ENCODE data around the gene UNC5A.

UNC5A gene

DNA sequence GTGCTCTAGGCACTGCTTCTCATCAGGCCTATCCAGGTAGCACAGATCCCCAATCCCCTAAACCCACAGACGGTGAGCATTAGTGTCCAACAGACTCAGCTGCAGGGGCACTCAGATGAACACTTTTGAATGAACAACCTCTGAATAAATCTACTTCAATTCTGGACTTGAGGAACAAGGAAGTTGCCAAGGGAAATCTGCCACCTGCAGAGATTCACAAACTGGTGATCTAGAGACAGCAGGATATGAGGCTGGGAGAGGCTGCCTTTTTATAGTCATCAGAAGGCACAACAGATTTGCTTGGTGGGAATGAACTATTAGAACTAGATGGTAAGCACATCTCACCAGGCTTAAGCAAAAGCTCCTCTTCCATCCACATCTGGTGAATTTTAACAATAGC is 95.8 kb downstream of the UNC5A start:
- Histone ChIP-seq H3K27me3 (replicated peaks; ENCODE audit: control insufficient read depth, insufficient read depth, low read length) (no peaks in the 10 kb centered on the region), H3K36me3 (ENCODE audit: control insufficient read depth, insufficient read depth, low read length) (peaks cover 21% of the 10 kb centered on the region), H3K4me3 (replicated peaks; ENCODE audit: low read depth, low read length) (no peak overlapping the region)
- TF ChIP-seq, protein P1, sequence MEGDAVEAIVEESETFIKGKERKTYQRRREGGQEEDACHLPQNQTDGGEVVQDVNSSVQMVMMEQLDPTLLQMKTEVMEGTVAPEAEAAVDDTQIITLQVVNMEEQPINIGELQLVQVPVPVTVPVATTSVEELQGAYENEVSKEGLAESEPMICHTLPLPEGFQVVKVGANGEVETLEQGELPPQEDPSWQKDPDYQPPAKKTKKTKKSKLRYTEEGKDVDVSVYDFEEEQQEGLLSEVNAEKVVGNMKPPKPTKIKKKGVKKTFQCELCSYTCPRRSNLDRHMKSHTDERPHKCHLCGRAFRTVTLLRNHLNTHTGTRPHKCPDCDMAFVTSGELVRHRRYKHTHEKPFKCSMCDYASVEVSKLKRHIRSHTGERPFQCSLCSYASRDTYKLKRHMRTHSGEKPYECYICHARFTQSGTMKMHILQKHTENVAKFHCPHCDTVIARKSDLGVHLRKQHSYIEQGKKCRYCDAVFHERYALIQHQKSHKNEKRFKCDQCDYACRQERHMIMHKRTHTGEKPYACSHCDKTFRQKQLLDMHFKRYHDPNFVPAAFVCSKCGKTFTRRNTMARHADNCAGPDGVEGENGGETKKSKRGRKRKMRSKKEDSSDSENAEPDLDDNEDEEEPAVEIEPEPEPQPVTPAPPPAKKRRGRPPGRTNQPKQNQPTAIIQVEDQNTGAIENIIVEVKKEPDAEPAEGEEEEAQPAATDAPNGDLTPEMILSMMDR (IDR thresholded peaks at IDR 0.05; ENCODE audit: insufficient read depth, low read length, poor library complexity, severe bottlenecking), result no peak
- DNase-seq (ENCODE audit: extremely low read depth, insufficient read length), result no peak

DNA sequence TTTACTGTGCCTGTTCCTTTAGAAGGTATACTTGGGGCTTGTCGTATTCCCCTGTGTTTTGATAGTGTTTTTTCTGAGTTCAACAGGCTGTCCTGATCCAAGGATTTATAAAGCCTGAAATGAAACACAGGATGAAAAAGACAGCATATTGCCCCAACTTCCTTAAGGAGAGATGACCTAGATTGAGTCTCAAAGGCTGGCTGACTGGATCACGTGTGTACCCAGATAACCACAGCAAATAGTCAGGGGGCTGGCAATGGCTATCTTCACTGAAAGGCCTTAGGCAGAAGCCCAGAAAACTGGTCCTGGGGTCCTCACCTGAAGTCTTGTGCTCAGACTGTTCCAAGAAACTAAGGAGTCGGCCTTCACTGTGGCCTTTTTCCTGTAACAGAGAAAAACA is 96.4 kb downstream of the UNC5A start:
- DNase-seq (ENCODE audit: extremely low read depth, insufficient read length), result no peak
- Histone ChIP-seq H3K4me3 (replicated peaks; ENCODE audit: low read depth, low read length) (no peak overlapping the region), H3K36me3 (ENCODE audit: control insufficient read depth, insufficient read depth, low read length) (peaks cover 21% of the 10 kb centered on the region), H3K27me3 (replicated peaks; ENCODE audit: control insufficient read depth, insufficient read depth, low read length) (no peaks in the 10 kb centered on the region)
- TF ChIP-seq, protein P1 (IDR thresholded peaks at IDR 0.05; ENCODE audit: insufficient read depth, low read length, poor library complexity, severe bottlenecking), result no peak

DNA sequence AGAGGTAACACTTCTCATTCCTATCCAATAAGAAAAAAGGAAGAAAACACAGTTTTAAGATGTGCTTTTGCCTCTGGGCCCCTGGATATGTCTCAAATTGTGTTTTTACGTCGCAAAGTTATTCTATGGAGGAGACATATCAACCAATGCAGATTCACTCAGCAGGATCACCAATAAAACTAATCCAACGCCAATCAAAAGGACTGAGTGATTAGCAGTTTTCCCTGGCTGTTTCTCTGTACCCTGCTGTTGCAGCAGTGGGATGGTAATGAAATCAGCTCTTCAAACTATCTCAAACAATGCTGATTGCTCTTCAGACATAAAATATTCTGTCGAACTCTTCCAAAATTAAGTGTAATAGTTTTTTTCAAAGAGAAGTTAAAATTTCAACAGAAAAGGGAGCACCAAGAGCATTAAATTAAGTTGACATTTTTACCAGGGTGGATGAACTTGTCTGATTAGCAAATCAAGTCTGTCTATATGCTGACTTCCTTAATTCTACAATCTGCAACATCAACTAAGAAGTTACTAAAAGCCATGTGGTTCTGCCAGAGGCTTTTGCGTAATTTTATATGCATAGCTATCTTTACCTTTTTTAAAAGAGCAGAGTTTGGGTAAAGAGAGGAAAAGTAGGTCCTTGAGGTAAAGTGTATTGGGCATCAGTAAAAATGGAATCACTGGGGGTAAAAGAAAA is 98.5 kb downstream of the UNC5A start:
- Histone ChIP-seq H3K27me3 (replicated peaks; ENCODE audit: control insufficient read depth, insufficient read depth, low read length) (no peaks in the 10 kb centered on the region), H3K36me3 (ENCODE audit: control insufficient read depth, insufficient read depth, low read length) (peaks cover 16% of the 10 kb centered on the region), H3K4me3 (replicated peaks; ENCODE audit: low read depth, low read length) (no peak overlapping the region)
- no peak for DNase-seq (ENCODE audit: extremely low read depth, insufficient read length)
- TF ChIP-seq, protein P1 (IDR thresholded peaks at IDR 0.05; ENCODE audit: insufficient read depth, low read length, poor library complexity, severe bottlenecking), result no peak

DNA sequence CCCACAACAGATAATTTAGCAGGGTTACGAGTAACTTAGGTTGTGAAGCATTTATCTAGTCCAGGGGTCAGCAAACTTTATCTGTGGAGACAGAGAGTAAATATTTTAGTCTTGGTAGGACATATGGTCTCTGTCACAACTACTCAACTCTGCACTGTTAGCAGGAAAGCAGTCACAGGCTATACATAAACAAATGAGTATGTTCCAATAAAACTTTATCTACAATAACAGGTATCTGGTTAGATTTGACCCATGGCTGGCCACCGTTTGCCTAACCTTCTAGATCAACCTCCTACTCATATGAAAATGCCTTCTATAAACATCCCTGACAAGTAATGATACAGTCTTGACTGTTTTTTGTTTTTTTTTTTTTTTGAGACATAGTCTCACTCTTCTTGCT is 101.8 kb downstream of the UNC5A start:
- Histone ChIP-seq H3K36me3 (ENCODE audit: control insufficient read depth, insufficient read depth, low read length) (peaks cover 5% of the 10 kb centered on the region), H3K27me3 (replicated peaks; ENCODE audit: control insufficient read depth, insufficient read depth, low read length) (no peaks in the 10 kb centered on the region), H3K4me3 (replicated peaks; ENCODE audit: low read depth, low read length) (no peak overlapping the region)
- no peak for DNase-seq (ENCODE audit: extremely low read depth, insufficient read length)
- TF ChIP-seq, protein P1 (IDR thresholded peaks at IDR 0.05; ENCODE audit: insufficient read depth, low read length, poor library complexity, severe bottlenecking), result no peak

DNA sequence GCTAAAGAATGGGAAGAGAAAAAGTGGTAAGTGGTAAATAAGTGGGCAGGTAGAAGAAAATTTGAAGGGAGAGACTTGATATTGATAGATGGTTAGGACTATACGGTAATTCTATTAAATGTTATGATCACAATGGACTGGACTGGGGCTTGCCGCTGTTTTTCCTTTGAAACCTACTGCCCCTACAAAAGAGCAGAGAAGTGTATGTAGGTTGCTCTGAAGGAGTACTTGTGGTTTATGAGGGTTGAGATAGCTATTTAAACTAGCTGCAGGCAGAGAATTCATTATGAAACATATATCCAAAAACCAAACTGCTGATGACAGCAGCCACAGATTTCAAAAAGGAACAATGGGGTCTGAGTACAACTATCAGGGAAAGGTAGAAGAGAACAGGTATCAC is 105.5 kb downstream of the UNC5A start:
- Histone ChIP-seq H3K4me3 (replicated peaks; ENCODE audit: low read depth, low read length) (no peak overlapping the region), H3K36me3 (ENCODE audit: control insufficient read depth, insufficient read depth, low read length) (peaks cover 2% of the 10 kb centered on the region), H3K27me3 (replicated peaks; ENCODE audit: control insufficient read depth, insufficient read depth, low read length) (no peaks in the 10 kb centered on the region)
- no peak for DNase-seq (ENCODE audit: extremely low read depth, insufficient read length)
- TF ChIP-seq, protein P1 (IDR thresholded peaks at IDR 0.05; ENCODE audit: insufficient read depth, low read length, poor library complexity, severe bottlenecking), result no peak

DNA sequence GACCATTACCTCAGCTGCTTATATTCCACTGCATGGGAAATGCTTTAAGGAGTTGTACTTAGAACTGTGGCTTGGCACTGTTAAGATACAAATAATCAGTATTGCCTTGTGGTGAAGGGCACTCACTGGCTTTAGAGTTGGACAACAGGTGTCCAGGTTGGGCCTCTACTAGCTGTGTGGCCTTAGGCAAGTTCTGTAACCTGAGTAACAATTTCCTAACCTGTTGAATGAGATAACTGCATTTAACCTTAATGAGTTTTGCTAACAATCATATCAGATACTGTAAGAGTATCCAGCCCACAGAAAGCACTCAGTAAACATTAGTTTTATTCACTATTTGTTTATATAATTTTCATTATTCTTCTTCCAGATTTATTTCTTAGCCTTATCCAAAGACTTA is 106.0 kb downstream of the UNC5A start:
- H3K36me3 ChIP-seq (ENCODE audit: control insufficient read depth, insufficient read depth, low read length), result peaks cover 2% of the 10 kb centered on the region
- DNase-seq (ENCODE audit: extremely low read depth, insufficient read length), result no peak

More for the DNA sequence above, 106.0 kb downstream of the UNC5A start:
- Histone ChIP-seq H3K27me3 (replicated peaks; ENCODE audit: control insufficient read depth, insufficient read depth, low read length) (no peaks in the 10 kb centered on the region), H3K4me3 (replicated peaks; ENCODE audit: low read depth, low read length) (no peak overlapping the region)
- TF ChIP-seq, protein P1 (IDR thresholded peaks at IDR 0.05; ENCODE audit: insufficient read depth, low read length, poor library complexity, severe bottlenecking), result no peak

Data from GM06990 (cell line).